ENCODE data around the gene TMEM44. TPM values are rescaled to one million over a fixed set of nuclear protein-coding genes. Genes with fewer than 3 reads are reported as not detected.
A peak's percentile ranks its signal among the peaks of the same experiment; 100 is the strongest.

Gene TMEM44
- total and polyA plus RNA-seq, 9 of the 15 experiments (the other 6 are each of a cell fraction or from before 2014, with no cell fraction given) = 0.53 to 18.1 (median 11.3) TPM

DNA sequence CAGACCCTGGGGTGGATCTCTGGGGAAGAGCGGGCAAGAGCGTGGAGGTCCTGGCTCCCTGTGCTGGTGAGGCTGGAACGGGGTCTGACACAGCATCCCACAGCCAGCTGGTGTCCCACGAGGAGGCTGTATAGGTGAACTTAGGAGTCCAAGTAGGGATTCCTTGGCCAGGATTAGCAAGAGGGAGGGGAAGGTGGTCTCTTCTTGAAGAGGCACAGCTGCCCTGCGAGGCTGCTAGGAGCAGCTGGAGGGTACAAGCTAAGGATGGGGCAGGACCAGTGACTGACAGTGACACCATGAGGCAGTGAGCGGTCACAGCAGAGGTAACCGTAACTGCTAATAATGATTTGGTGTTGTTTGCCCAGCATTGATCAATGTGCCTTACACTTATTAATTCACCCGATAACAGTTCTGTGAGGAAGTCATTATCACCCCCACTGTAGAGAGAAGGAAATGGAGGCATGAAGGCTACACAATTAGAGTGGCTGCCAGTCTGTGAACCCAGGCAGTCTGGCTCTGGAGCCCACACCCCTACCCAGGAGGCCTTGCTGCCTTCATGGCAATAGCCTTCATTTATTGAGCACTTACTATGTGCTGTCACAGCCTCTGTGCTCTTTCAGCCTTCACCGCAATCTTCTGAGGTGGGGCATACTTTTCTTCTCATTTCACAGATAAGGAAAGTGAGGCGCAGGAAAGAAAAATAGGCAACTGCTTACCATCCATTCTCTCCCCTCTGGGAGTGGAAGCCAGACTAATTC lies 59.4 kb downstream of the TMEM44 start (continued):
- TF ChIP-seq, protein P1, sequence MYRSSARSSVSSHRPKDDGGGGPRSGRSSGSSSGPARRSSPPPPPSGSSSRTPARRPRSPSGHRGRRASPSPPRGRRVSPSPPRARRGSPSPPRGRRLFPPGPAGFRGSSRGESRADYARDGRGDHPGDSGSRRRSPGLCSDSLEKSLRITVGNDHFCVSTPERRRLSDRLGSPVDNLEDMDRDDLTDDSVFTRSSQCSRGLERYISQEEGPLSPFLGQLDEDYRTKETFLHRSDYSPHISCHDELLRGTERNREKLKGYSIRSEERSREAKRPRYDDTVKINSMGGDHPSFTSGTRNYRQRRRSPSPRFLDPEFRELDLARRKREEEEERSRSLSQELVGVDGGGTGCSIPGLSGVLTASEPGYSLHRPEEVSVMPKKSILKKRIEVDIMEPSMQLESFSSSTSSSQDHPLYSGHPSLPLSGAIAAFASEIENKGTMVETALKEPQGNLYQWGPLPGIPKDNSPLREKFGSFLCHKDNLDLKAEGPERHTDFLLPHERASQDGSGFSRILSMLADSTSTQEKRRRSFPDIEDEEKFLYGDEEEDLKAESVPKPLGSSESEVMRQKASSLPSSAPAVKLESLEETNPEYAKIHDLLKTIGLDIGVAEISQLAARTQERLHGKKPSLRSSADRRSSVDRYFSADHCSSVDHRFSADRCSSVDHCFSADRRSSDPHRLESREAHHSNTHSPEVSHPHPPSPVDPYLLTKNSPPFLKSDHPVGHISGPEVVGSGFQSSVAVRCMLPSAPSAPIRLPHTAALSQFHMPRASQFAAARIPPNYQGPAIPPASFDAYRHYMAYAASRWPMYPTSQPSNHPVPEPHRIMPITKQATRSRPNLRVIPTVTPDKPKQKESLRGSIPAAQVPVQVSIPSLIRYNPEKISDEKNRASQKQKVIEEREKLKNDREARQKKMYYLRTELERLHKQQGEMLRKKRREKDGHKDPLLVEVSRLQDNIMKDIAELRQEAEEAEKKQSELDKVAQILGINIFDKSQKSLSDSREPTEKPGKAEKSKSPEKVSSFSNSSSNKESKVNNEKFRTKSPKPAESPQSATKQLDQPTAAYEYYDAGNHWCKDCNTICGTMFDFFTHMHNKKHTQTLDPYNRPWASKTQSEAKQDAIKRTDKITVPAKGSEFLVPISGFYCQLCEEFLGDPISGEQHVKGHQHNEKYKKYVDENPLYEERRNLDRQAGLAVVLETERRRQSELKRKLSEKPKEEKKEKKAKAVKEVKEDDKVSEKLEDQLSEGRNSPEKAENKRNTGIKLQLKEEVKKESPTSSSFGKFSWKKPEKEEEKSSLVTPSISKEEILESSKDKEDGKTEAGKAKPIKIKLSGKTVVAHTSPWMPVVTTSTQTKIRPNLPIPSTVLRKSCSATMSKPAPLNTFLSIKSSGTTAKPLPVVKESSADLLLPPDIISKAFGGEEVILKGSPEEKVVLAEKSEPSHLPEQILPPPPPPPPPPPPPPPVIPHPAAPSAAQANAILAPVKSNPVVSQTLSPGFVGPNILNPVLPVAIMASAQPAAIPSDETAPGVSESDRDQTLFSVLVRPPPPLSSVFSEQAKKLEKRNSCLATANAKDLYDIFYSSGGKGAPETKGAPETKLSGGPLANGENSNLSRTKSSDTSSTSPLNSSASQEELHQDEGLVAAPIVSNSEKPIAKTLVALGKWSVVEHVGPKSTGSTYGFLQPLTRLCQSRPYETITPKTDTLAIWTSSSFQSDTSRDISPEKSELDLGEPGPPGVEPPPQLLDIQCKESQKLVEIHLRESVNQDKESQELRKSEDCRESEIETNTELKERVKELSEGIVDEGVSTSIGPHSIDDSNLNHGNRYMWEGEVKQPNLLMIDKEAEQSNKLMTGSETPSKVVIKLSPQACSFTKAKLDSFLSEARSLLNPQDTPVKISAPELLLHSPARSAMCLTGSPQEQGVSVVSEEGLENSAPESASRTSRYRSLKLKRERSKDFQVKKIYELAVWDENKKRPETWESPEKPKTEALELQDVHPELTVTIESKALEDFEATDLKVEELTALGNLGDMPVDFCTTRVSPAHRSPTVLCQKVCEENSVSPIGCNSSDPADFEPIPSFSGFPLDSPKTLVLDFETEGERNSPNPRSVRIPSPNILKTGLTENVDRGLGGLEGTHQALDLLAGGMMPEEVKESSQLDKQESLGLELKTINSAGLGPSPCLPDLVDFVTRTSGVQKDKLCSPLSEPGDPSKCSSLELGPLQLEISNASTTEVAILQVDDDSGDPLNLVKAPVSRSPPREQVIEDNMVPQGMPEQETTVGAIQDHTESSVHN (IDR thresholded peaks at IDR 0.05; ENCODE audit: borderline replicate concordance in 1 of 2, low read depth in 1 of 2) = no peak
- TF ChIP-seq BCOR (IDR thresholded peaks at IDR 0.05) = no peak
- no peak for TF ChIP-seq CHCHD3 (CRISPR knock-in tag; IDR thresholded peaks at IDR 0.05)
- TF ChIP-seq ARHGAP35 (IDR thresholded peaks at IDR 0.05; ENCODE audit: partially characterized antibody) = no peak
- TF ChIP-seq, protein P2, sequence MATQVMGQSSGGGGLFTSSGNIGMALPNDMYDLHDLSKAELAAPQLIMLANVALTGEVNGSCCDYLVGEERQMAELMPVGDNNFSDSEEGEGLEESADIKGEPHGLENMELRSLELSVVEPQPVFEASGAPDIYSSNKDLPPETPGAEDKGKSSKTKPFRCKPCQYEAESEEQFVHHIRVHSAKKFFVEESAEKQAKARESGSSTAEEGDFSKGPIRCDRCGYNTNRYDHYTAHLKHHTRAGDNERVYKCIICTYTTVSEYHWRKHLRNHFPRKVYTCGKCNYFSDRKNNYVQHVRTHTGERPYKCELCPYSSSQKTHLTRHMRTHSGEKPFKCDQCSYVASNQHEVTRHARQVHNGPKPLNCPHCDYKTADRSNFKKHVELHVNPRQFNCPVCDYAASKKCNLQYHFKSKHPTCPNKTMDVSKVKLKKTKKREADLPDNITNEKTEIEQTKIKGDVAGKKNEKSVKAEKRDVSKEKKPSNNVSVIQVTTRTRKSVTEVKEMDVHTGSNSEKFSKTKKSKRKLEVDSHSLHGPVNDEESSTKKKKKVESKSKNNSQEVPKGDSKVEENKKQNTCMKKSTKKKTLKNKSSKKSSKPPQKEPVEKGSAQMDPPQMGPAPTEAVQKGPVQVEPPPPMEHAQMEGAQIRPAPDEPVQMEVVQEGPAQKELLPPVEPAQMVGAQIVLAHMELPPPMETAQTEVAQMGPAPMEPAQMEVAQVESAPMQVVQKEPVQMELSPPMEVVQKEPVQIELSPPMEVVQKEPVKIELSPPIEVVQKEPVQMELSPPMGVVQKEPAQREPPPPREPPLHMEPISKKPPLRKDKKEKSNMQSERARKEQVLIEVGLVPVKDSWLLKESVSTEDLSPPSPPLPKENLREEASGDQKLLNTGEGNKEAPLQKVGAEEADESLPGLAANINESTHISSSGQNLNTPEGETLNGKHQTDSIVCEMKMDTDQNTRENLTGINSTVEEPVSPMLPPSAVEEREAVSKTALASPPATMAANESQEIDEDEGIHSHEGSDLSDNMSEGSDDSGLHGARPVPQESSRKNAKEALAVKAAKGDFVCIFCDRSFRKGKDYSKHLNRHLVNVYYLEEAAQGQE (IDR thresholded peaks at IDR 0.05; ENCODE audit: borderline replicate concordance) = peak; percentile 74; the same call in 1 of the 2 replicates
- TF ChIP-seq, protein P2 (CRISPR knock-in tag; IDR thresholded peaks at IDR 0.05; ENCODE audit: low read depth) = no peak
- TF ChIP-seq, protein P3, sequence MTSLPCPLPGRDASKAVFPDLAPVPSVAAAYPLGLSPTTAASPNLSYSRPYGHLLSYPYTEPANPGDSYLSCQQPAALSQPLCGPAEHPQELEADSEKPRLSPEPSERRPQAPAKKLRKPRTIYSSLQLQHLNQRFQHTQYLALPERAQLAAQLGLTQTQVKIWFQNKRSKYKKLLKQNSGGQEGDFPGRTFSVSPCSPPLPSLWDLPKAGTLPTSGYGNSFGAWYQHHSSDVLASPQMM (CRISPR knock-in tag; IDR thresholded peaks at IDR 0.05) = no peak
- TF ChIP-seq, protein P4, sequence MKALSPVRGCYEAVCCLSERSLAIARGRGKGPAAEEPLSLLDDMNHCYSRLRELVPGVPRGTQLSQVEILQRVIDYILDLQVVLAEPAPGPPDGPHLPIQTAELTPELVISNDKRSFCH (CRISPR knock-in tag; IDR thresholded peaks at IDR 0.05) = no peak
- TF ChIP-seq, protein P4 (tag; IDR thresholded peaks at IDR 0.05) = no peak
- TF ChIP-seq ZFX (CRISPR knock-in tag; IDR thresholded peaks at IDR 0.05) = no peak
